Renal cortex interstitium (tissue), 11 donors: Measurements from ENCODE around the gene BBS5. TPM values are rescaled to one million over a fixed set of nuclear protein-coding genes. Genes with fewer than 3 reads are reported as not detected.
"Not testable (repeated sequence)": the region's sequence is repeated elsewhere in the genome, so short reads cannot be mapped to it uniquely, and the experiment has no call there.

Experiments used
- DNase-seq, 11 donors: peaks; one replicate each; pipeline ENCODE4 v3.0.0-alpha.2; 2013; ENCODE audit warnings: low read depth in 9 of 11, low spot score in 4 of 11; ENCODE audit errors: extremely low read depth in 1 of 11
- polyA plus RNA-seq, 3 donors: library from polyadenylated mRNA; unstranded; fragments of 120-200 nt; gene quantifications; one replicate each; pipeline ENCODE4 v1.2.1, GENCODE V29; 2013; ENCODE audit not compliant: insufficient read length in 3 of 3

Gene BBS5
- polyA plus RNA-seq, 3 donors, result 9.1 to 20.3 (median 12.4) TPM

- no peak for DNase-seq
Observed at GRCh38 chr2:169476459-169476858, 2.8 kb upstream of the BBS5 start.

- DNase-seq, result no peak
Observed at GRCh38 chr2:169478339-169478738, 955 bp upstream of the BBS5 start.

- no peak for DNase-seq
Observed at GRCh38 chr2:169478745-169479256, 493 bp upstream of the BBS5 start.

- DNase-seq, result no peak
Observed at GRCh38 chr2:169480079-169480465, 778 bp downstream of the BBS5 start.

- no peak for DNase-seq
Observed at GRCh38 chr2:169485650-169486138, 6.4 kb downstream of the BBS5 start.

GRCh38 chr2:169486487-169486886 is 7.2 kb downstream of the BBS5 start:
- DNase-seq, result no peak

GRCh38 chr2:169490834-169491233 is 11.5 kb downstream of the BBS5 start:
- DNase-seq, result no peak

GRCh38 chr2:169491378-169491777 is 12.1 kb downstream of the BBS5 start:
- DNase-seq, result no peak

- no peak for DNase-seq
Observed at GRCh38 chr2:169493360-169493759, 14.1 kb downstream of the BBS5 start.

- no peak for DNase-seq
Observed at GRCh38 chr2:169495310-169495928, 16.1 kb downstream of the BBS5 start.

- DNase-seq, result no peak
Observed at GRCh38 chr2:169504651-169505050, 25.4 kb downstream of the BBS5 start.

- DNase-seq, result no peak
Observed at GRCh38 chr2:169507698-169508097, 28.4 kb downstream of the BBS5 start.

- peak in 2 of 11 donors; percentile 2 to 9 for DNase-seq
Observed at GRCh38 chr2:169509298-169509885, 30.1 kb downstream of the BBS5 start, which contains the start of gene KLHL41. Gene KLHL41, plus strand, starts transcription at chr2:169509702. Its CDS starts 77 bp downstream, at chr2:169509779.

- no peak for DNase-seq
Observed at GRCh38 chr2:169509955-169510354, 30.7 kb downstream of the BBS5 start.

GRCh38 chr2:169510496-169510895 is 31.2 kb downstream of the BBS5 start:
- DNase-seq, result no peak

- no peak for DNase-seq
Observed at GRCh38 chr2:169511818-169512217, 32.5 kb downstream of the BBS5 start.

GRCh38 chr2:169512525-169512924 is 33.2 kb downstream of the BBS5 start:
- DNase-seq, result no peak

- DNase-seq, result no peak
Observed at GRCh38 chr2:169513094-169513493, 33.8 kb downstream of the BBS5 start.

- DNase-seq, result no peak
Observed at GRCh38 chr2:169513926-169514325, 34.6 kb downstream of the BBS5 start.

GRCh38 chr2:169514758-169515157 is 35.5 kb downstream of the BBS5 start:
- not testable (repeated sequence) for DNase-seq
